GM18511 (cell line): ENCODE measurements around the gene MON1A.
"Not testable (repeated sequence)": the region's sequence is repeated elsewhere in the genome, so short reads cannot be mapped to it uniquely, and the experiment has no call there.

ENCODE experiments used
- ATAC-seq: cut with Tn5 transposase; IDR thresholded peaks from one replicate; pipeline ENCODE4 v1.9.1; 2021; ENCODE audit warnings: mild to moderate bottlenecking, moderate library complexity; ENCODE audit not compliant: unreplicated experiment

MON1A gene, protein sequence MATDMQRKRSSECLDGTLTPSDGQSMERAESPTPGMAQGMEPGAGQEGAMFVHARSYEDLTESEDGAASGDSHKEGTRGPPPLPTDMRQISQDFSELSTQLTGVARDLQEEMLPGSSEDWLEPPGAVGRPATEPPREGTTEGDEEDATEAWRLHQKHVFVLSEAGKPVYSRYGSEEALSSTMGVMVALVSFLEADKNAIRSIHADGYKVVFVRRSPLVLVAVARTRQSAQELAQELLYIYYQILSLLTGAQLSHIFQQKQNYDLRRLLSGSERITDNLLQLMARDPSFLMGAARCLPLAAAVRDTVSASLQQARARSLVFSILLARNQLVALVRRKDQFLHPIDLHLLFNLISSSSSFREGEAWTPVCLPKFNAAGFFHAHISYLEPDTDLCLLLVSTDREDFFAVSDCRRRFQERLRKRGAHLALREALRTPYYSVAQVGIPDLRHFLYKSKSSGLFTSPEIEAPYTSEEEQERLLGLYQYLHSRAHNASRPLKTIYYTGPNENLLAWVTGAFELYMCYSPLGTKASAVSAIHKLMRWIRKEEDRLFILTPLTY

GRCh38 chr3:49929291-49930167, at the start of gene MON1A:
TSS of gene MON1A (minus strand) at chr3:49929811. CDS start at chr3:49913346, 16,465 bp downstream.
- peak; percentile 95 for ATAC-seq

DNA sequence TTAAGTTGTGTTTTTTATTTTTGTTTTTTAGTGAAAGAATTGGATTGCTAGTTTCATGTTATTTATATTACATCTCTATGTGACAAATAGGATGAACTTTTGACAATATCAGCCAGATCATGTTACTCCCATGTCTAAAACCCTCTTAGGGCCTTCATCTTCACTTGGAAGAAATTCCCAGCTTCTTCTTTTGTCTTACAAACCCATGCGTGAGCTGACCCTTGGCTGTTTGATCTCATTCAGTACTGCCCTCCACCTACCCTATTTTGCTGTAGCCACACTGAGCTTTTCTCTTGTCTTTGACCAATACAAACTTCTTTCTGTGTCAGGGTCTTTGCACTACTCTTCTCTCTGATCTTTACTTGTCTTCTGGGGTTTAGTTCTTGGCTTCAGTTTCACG, 47.3 kb upstream of the MON1A start:
- no peak for ATAC-seq

DNA sequence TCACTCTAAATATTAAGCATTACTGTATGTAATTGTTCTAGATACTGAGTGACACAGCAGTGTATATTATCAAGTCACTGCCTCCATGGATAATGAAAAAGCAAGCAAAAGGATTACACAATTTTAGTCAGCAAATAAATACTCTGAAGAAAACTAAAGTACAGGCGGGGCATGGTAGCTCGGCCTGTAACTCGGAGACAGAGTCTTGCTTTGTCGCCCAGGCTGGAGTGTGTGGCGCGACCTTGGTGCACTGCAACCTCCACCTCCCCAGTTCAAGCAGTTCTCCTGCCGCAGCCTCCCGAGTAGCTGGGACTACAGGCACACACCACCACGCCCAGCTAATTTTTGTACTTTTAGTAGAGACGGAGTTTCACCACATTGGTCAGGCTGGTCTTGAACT, 43.0 kb upstream of the MON1A start:
- ATAC-seq: no peak

GRCh38 chr3:49968346-49968745, 38.7 kb upstream of the MON1A start:
- ATAC-seq: no peak

- ATAC-seq: no peak
These were observed 37.7 kb upstream of the MON1A start for GRCh38 chr3:49967291-49967690.

- ATAC-seq: no peak
These were observed 36.8 kb upstream of the MON1A start for GRCh38 chr3:49966233-49966942.

GRCh38 chr3:49955636-49956035, 26.0 kb upstream of the MON1A start:
- ATAC-seq: no peak

DNA sequence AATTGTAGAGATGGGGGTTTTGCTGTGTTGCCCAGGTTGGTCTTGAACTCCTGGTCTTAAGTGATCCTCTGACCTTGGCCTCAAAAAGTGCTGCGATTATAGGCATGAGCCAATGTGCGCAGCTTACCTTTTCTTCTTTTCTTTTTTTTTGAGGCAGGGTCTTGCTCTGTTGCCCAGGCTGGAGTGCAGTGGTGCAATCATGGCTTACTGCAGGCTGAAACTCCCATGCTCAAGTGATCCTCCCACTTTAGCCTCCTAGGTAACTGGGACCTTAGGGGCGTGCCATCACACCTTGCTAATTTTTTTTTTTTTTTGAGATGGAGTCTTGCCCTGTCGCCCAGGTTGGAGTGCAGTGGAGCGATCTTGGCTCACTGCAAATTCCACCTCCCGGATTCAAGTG, 23.3 kb upstream of the MON1A start:
- no peak for ATAC-seq

GRCh38 chr3:49942651-49943050, 13.0 kb upstream of the MON1A start:
- no peak for ATAC-seq

GRCh38 chr3:49940667-49941249, 11.1 kb upstream of the MON1A start:
- ATAC-seq: no peak

- peak; percentile 91 for ATAC-seq
These were observed 10.5 kb upstream of the MON1A start, which contains the start of gene RBM6 for GRCh38 chr3:49939858-49940666. TSS of gene RBM6 (plus strand) at chr3:49940150. CDS start at chr3:49962642, 22,492 bp downstream.

GRCh38 chr3:49937090-49937489, 7.5 kb upstream of the MON1A start:
- no peak for ATAC-seq

DNA sequence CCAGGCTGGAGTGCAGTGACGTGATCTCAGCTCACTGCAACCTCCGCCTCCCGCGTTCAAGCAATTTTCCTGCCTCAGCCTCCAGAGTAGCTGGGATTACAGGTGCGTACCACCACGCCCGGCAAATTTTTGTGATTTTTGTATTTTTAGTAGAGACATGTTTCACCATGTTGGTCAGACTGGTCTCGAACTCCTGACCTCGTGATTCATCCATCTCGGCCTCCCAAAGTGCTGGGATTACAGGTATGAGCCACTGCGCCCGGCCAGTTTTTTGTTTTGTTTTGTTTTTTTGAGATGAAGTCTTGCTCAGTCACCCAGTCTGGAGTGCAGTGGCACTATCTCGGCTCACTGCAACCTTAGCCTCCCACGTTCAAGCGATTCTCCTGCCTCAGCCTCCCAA, 2.7 kb upstream of the MON1A start:
- not testable (repeated sequence) for ATAC-seq

- no peak for ATAC-seq
These were observed 1.3 kb upstream of the MON1A start for GRCh38 chr3:49930922-49931321.

DNA sequence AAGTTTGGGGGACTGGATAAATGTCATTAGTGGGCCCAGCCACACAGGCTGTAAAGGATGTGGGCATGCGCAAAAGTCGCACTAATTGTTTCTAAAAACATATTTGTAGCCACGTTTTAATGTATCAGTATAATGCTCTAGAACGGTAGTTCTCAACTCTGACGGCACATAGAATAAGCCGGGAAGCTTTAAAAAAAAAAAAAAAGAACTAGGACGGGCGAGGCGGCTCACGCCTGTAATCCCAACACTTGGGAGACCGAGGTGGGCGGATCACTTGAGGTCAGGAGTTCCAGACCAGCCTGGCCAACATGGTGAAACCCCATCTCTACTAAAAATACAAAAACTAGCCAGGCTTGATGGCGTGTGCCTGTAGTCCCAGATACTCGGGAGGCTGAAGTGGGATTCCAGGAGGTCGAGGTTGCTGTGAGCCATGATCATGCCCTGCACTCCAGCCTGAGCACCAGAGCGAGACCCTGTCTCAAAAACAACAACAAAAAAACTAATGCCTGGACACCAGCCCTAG, 618 bp upstream of the MON1A start:
- no peak for ATAC-seq

DNA sequence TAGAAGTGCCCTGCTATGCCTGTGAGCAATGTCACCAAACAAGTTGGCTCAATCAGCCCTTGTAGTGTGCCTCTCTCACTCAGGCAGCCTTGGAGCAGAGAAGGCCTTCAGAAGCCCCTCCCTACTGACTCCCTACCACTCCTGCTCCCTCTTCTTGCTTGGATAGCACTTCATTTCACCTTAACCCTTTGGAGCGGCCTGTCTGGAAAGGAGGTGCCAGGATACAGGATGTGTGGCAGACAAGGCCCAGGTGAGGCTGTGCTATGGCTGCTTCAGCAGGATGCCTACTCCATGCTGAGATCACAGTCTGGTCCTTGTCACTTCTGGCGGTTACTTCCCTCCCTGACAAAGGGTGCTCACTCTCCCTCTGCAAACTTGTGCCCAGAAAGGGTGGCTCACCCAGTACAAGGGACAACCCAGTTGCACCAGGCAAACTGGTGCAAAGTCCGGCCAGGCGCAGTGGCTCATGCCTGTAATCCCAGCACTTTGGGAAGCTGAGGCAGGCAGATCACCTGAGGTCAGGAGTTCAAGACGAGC, 1.1 kb downstream of the MON1A start:
- ATAC-seq: no peak

GRCh38 chr3:49927798-49928197, 1.8 kb downstream of the MON1A start:
- no peak for ATAC-seq

GRCh38 chr3:49926117-49926728, 3.4 kb downstream of the MON1A start:
- ATAC-seq: no peak

- no peak for ATAC-seq
These were observed 4.1 kb downstream of the MON1A start for GRCh38 chr3:49925485-49925884.
